NCI-H345 treated with DMSO at 0.1 percent for 48 hours (cell line): ENCODE data around the gene HDAC4.

ENCODE experiments used
- DNase-seq: peaks from one replicate; lab custom pipeline; 2025; ENCODE audit not compliant: unreplicated experiment; lab: John Stamatoyannopoulos, UW

Gene HDAC4

GRCh38 chr2:239133945-239134570 is 266.8 kb downstream of the HDAC4 start:
- DNase-seq: no peak

GRCh38 chr2:239132786-239133185 is 268.0 kb downstream of the HDAC4 start:
- DNase-seq: no peak

DNA sequence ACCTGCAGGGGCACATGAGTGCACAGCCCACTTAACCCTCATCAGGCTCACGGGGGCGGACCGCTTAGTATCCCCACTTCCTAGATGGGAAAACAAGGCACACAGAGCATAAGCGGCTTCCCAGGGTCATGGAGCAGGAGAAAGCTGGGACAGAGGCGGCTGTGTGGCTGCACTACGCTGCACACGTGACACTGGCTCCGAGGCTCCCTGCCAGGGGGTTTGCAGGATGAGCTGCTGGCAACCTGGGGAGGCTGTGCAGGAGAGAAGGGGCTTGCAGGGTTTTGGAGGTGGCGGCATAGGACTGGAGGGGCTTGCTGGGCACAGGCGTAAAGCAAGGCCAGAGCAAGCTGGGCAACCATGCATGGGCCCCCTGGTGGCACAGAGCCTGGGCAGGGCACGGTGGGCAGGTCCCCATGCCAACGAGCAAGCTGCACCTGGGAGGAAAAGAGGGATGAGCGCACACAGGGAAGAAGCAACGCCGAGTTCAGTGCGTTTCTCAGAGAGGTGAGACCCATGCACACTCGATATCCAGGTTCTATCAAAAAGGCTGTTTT is 268.6 kb downstream of the HDAC4 start:
- DNase-seq: no peak

DNA sequence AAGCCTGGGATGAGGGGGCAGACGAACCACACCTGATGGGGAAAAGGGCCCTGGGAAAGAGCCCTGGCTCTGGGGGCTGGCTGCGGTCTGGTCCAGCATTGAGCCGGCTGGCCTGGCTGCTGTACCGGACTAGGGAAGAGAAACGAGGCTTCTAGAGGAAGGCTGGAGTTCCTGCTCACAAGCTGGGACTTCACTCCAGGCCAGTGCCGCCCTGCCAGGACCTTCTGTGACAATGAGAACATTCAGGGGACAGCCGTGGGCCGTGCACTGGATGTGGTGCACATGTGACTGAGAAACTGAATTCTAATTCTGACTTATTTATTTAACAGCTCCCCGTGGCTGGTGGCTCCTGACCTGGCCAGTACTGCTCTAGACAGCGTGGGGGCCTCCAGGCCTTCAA is 269.3 kb downstream of the HDAC4 start:
- no peak for DNase-seq

DNA sequence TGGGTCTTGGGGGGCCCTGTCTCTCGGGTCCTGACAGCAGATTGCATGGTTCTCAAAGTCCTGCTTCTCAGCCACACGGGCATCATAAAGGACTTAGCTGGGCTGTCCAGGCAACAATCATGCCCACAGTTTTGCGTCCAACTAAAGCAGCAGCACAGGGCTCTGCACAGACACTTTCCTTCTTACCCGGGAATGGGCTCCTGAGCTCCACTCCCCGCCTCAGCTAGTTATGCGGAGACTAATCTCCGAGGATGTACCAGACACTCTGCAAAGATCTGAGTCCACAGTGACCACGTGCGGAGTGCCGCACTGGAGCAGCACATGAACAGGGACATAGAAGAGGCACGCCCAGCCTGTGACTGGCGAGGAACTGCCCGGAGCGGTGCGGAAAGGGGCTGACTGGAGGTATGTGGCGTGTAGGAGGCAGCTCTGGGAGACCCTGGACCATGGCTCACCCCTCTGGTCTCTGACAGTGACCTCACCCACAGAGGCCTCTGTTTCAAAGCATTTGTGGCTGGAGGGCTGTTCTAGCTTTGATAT is 270.0 kb downstream of the HDAC4 start:
- DNase-seq: no peak

DNA sequence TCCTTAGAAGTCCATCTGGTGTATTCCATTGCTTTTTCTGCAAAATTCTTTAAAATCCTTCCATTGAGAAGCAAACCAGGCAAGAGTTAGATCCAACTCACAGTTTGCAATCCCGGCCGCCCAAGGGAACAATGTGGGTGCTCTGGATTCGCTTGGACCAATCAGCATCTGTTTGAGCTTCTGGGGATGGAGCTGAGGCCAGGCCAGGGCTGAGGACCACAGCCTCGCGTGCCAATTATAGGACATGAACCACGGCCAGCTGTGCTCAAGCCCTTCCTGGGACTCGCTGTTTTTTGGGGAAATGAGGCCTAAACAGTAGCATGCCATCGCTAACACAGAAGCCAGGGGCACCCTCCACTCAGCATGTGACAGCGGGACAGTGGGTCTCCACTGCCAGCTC is 270.8 kb downstream of the HDAC4 start:
- DNase-seq: no peak

DNA sequence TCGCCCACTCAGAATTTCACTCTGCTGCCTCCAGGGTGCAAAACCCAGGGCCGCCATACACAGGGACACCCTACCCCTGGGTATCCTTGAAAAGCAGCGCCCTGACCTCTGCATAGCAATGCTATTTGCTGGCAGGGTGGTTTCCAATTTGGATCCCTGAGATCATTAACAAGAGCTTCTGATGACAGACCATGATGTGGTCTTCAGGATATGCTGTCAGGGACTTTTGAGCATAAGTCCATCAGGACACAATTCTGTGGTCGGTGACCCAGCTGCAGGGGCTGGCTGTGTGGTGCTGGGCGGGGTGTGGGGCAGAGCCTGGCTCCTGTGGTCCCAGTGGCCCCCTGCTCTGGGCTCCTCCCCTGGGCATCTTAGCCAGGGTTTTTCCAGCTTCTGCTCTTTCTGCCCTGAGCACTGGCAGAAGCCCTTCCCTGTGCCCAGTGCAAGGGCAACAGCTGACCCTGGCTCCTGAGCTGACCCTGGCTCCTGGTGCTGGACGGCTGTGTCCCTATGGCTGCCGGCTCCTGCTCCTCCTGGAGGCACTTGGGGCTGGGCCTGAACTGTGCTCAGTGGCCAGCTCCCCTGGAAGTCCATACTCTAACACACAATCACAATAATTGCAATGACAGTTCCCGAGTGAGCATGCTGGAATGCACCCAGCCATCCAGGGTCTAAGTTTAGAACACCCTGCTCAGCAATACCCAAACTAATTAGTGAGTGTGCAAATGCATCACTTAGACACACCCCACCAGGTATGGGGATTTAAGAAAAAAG is 271.5 kb downstream of the HDAC4 start:
- no peak for DNase-seq

DNA sequence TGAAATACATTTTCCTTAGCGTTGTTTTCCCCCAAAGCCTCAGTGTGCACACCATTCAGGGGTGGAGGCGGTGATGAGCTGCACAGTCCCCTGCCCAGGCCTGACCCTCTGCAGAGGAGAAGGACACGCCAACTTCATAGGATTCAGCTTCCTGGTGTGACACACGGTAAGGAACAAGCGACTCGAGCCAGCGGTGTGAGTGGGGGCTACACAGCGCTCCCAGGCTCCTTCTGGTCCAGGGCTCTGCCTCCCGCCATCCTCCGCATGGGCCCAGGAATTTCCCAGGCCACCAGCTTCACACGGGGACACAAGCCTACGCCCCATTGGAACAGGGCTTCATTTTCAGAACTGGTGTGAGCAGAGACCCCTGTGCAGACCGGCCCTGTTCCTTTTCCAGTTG is 272.1 kb downstream of the HDAC4 start:
- DNase-seq: no peak

- no peak for DNase-seq
Observed at GRCh38 chr2:239127513-239127912, 273.3 kb downstream of the HDAC4 start.

DNA sequence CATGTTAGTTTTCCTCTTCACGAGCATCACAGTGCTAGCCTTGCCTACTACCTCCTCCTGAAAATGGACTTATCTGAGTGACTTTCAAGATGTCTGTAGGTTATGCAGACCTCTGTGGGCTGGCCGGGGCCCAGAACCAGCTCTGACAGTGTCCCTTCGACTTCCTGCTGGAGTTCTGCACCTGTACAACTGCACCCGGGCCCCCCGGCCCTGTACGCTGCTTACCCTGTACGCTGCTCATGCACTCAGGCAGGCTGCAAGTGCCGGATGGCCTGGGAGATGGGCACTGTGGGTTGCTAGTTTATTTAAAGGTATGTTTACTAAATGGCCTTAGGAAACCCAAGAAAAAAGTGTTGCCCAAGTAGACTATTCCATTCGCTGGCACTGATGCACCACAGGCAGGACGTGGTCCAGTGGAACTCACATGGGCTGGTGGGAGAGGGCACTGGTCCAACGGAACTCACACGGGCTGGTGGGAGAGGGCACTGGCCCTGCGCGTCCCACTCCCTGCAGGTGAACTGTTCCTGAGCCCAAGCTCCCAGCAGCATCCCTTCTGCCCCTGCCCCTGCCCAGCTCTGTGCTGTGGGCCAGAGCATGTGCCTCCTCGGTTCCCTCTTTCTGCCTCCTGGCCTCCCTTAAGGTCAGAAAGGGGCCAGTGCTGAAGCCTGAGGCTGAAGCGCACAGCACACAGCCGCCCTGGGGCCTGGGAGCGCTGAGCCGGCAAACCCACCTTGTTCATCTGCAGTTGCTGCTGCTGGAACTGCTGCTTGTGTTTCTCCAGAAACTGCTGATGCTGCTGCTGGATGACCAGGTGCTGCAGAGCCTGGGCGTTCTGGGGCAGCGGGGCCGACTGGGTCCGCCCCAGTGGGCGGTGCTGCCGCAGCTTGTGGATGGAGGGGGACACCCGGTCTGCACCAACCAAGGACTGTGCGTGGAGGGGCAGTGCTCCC is 274.8 kb downstream of the HDAC4 start:
- no peak for DNase-seq

- no peak for DNase-seq
Observed at GRCh38 chr2:239124152-239124899, 276.5 kb downstream of the HDAC4 start.

DNA sequence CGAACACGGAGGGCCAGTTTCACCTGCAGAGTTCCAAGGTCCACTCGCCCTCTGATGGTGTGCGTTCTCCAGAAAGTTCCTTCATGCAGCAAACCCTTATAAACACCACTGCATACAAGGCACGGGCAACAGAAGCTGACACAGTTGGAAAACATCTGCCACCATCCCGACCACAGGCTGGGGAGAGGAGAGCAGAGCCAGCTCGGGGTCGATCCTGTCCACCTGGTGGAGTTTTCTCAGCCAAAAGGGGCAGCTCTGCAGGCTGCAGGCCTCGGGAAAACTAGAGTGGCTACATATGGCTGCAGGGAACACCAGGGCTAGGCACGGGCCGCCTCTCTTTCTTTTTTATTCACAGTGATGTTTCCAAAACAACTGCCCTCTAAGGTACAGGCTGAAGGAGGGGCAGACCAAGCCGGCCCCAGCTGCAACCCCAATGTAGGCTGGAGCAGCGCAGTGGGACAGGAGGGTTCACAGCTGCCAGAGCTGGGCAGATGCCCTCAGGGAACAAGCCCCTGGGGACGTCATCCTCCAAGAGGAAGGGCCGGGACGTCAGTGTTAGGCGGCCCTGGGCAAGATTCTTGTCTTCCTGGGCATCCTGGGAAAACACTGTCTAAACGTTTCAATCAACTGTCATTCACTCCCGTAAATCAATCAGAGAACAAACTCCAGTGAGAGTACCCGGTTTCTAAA is 278.3 kb downstream of the HDAC4 start:
- no peak for DNase-seq

GRCh38 chr2:239121600-239122012 is 279.2 kb downstream of the HDAC4 start:
- DNase-seq: no peak

GRCh38 chr2:239120664-239121063 is 280.2 kb downstream of the HDAC4 start:
- DNase-seq: no peak

DNA sequence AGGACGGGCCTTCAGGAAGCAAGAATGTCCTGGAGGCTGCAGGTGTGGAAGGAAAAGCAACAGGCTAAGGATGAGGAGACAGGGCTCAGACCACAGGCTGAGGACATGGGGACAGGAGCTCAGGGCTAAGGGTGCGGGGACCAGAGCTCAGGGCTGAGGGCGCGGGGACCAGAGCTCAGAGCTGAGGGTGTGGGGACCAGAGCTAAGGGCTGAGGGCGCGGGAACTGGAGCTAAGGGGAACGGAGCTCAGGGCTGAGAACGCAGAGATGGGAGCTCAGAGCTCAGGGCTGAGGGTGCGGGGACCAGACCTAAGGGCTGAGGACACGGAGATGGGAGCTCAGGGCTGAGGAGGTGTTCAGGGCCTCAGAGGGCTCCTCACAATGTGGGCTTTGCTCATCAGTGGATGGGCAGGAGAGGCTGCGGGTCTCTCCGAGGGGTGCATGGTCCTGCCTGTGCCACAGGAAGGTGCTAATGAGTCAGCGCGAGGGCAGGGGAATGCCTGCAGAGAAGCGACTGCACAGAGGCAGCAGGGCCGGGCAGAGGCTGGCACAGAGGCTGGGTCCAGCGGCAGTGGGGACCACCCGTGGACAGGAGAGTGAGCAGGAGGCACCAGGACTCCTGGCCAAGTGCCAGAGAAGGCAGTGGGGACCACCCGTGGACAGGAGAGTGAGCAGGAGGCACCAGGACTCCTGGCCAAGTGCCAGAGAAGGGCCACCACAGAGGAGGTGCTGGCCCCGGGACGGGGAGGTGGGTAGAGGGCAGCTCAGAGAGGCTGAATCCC is 281.3 kb downstream of the HDAC4 start:
- DNase-seq: peak; percentile 17

GRCh38 chr2:239118675-239119211 is 282.1 kb downstream of the HDAC4 start:
- DNase-seq: no peak

DNA sequence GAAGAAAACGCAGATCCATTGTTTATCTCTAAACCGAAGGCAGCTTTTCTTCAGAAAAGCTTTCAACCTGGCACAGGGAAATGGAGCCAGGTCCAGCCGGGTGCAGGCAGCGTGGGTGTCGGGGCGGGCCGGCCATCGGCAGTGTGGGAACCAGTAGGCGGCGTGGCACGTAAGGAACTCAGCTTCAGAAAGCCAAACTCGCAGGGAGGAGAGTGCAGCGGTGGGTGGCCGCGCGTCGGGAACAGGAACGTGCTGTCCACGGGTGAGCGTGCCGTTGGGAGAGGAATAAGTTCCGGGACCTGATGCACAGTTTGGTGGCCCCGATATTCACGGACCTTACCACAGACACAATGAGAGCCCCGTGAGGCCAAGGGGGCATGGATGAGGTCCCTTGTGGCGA is 282.6 kb downstream of the HDAC4 start:
- no peak for DNase-seq

- no peak for DNase-seq
Observed at GRCh38 chr2:239117831-239118230, 283.0 kb downstream of the HDAC4 start.
